HepG2 (cell line): ENCODE data around the gene TBXA2R. TPM values are rescaled to one million over a fixed set of nuclear protein-coding genes. Genes with fewer than 3 reads are reported as not detected.

Source experiments
- ATAC-seq: fragments of 200-7000 bp; cut with Tn5 transposase; 3 replicates; pipeline ENCODE4 v1.9.1; 2020; ENCODE audit warnings: mild to moderate bottlenecking, moderate library complexity
- BruUV-seq: library from RNA; stranded (reverse); fragments of 400-500 nt; replicated peaks from 2 replicates; lab custom pipeline; 2021; lab: Mats Ljungman, UMichigan
- CTCF ChIA-PET: fragments of 300-600 bp; formaldehyde crosslinking; extraction: SDS; loops from one replicate; lab custom pipeline; 2021; ENCODE audit warnings: low total read pairs, inconsistent platforms, low intra/inter-chr PET ratio; lab: Yijun Ruan, JAX
- POLR2A ChIA-PET: fragments of 350-600 bp; sonication (Branson Sonifier 250); formaldehyde crosslinking; loops from one replicate; lab custom pipeline; 2020; ENCODE audit warnings: antibody characterized with exemption, inconsistent platforms; lab: Yijun Ruan, JAX
- DNase-seq: peaks from one replicate; pipeline ENCODE4 v3.0.0-alpha.2; 2015; ENCODE audit warnings: low spot score
- FAIRE-seq: peaks from 3 replicates; lab custom pipeline; 2011; peaks lifted over from hg19 to GRCh38; lab: Jason Lieb, UNC
- H2AFZ ChIP-seq: one replicate; pipeline ENCODE4 v1.6.1; 2011; ENCODE audit warnings: low read length, inconsistent platforms
- H3K27ac ChIP-seq: fragments of 300-600 bp; 3 replicates; pipeline ENCODE4 v1.8.0; 2011; ENCODE audit warnings: mixed run types, mild to moderate bottlenecking, mixed read lengths, low read length, inconsistent platforms; ENCODE audit not compliant: insufficient read depth; ENCODE audit errors: extremely low read length
- H3K27me3 ChIP-seq, 2 experiments: fragments of 200-600 bp in 1 of 2; 2 replicates in 1 of 2; 3 replicates in 1 of 2; pipeline versions ENCODE4 v1.6.0 to v1.8.0; 2011; ENCODE audit warnings: low read length in 2 of 2, mild to moderate bottlenecking in 2 of 2, moderate library complexity in 2 of 2, inconsistent platforms in 1 of 2; ENCODE audit not compliant: insufficient read depth in 2 of 2, control insufficient read depth in 1 of 2
- H3K36me3 ChIP-seq, 2 experiments: fragments of 200-600 bp in 1 of 2; replicated peaks in 1 of 2; 2 replicates in 1 of 2; 3 replicates in 1 of 2; pipeline versions ENCODE4 v1.5.1 to v1.8.0; 2011; ENCODE audit warnings: low read length in 2 of 2, inconsistent platforms in 1 of 2; ENCODE audit not compliant: insufficient read depth in 2 of 2, control insufficient read depth in 1 of 2
- H3K4me1 ChIP-seq: 2 replicates; pipeline ENCODE4 v1.5.1; 2012; ENCODE audit warnings: low read length, inconsistent platforms; ENCODE audit not compliant: insufficient read depth
- H3K4me2 ChIP-seq: 2 replicates; pipeline ENCODE4 v1.6.0; 2011; ENCODE audit warnings: low read depth, low read length, inconsistent platforms
- H3K4me3 ChIP-seq, 3 experiments: fragments of 200-600 bp in 1 of 3; sonication (generic), shearing (Covaris generic) in 1 of 3; replicated peaks in 1 of 3; 2 replicates each; pipeline ENCODE4 v1.5.1; 2011 to 2016; ENCODE audit warnings: low read length in 3 of 3, inconsistent platforms in 2 of 3, low read depth in 2 of 3, mild to moderate bottlenecking in 2 of 3, control low read depth in 1 of 3, mixed read lengths in 1 of 3; ENCODE audit not compliant: insufficient read depth in 1 of 3
- H3K79me2 ChIP-seq: one replicate; pipeline ENCODE4 v1.6.1; 2011; ENCODE audit warnings: low read length, inconsistent platforms; ENCODE audit not compliant: insufficient read depth
- H3K9ac ChIP-seq: 2 replicates; pipeline ENCODE4 v1.6.0; 2011; ENCODE audit warnings: mild to moderate bottlenecking, low read depth, low read length, inconsistent platforms; ENCODE audit not compliant: insufficient read depth
- H3K9me3 ChIP-seq: 2 replicates; pipeline ENCODE4 v1.5.1; 2012; ENCODE audit warnings: mild to moderate bottlenecking, low read length
- H4K20me1 ChIP-seq: 2 replicates; pipeline ENCODE4 v1.6.0; 2011; ENCODE audit warnings: inconsistent platforms, mild to moderate bottlenecking, low read length, moderate library complexity; ENCODE audit not compliant: insufficient read depth
- AGO2 ChIP-seq: fragments of 200-400 bp; formaldehyde crosslinking; optimal IDR thresholded peaks from 2 replicates; pipeline ENCODE3; 2017; ENCODE audit warnings: mild to moderate bottlenecking, low read depth, low read length, moderate library complexity
- RBFOX2 ChIP-seq: fragments of 200-400 bp; formaldehyde crosslinking; IDR thresholded peaks from 2 replicates; pipeline ENCODE4 v1.6.1; 2017; ENCODE audit warnings: low read depth, mild to moderate bottlenecking, low read length
- ZNF280D ChIP-seq: sonication (generic); formaldehyde crosslinking; IDR thresholded peaks from 2 replicates; pipeline ENCODE4 v1.5.1; 2020; ENCODE audit warnings: mild to moderate bottlenecking, missing genetic modification reagents
- WGBS: methylation state at CpG from one replicate; pipeline ENCODE4 v1.1.6; 2017; ENCODE audit warnings: low lambda C conversion rate; 5-methylcytosine and 5-hydroxymethylcytosine counted together
- in situ Hi-C: cut with HindIII; loops from 2 replicates; pipeline ENCODE4 v1.10.0; 2017; ENCODE audit warnings: low pct_unique_long_range_greater_than_20kb; ENCODE audit not compliant: extremely low pct_ligation_motif_present
- intact Hi-C: fragments of 100-400 bp; cut with micrococcal nuclease; formaldehyde crosslinking; loops from one replicate; pipeline ENCODE4 v1.10.0; 2022; ENCODE audit not compliant: unreplicated experiment
- polyA plus RNA-seq, 8 experiments: library from polyadenylated mRNA; depleted of rRNA in 3 of 8; stranded (reverse) in 7 of 8; unstranded in 1 of 8; fragments of >200 nt; fragmentation: Illumina TruSeq in 4 of 8; extraction: Trizol in 4 of 8; gene quantifications; 2 replicates each; pipeline versions ENCODE4 v1.2.1 to v1.2.3, GENCODE V29; 2011 to 2016; ENCODE audit warnings: low read depth in 4 of 8, missing spikeins in 1 of 8, mixed read lengths in 1 of 8; ENCODE audit not compliant: insufficient read depth in 1 of 8
- total RNA-seq, 5 experiments: library from RNA; depleted of rRNA; stranded (reverse); fragments of >200 nt; fragmentation: Illumina TruSeq; extraction: Trizol; gene quantifications; 2 replicates each; pipeline ENCODE4 v1.2.3, GENCODE V29; 2016; ENCODE audit warnings: low read depth in 1 of 5
- TF ChIP-seq, protein P1 (sequence below): sonication (generic); formaldehyde crosslinking; IDR thresholded peaks from 2 replicates; pipeline ENCODE4 v1.4.0; 2020; ENCODE audit warnings: mild to moderate bottlenecking, missing genetic modification reagents

The TBXA2R gene
- total and polyA plus RNA-seq, 2 of the 13 experiments (the other 11 are each of a cell fraction or from before 2014, with no cell fraction given), result 0.09 TPM; not detected in 1

DNA sequence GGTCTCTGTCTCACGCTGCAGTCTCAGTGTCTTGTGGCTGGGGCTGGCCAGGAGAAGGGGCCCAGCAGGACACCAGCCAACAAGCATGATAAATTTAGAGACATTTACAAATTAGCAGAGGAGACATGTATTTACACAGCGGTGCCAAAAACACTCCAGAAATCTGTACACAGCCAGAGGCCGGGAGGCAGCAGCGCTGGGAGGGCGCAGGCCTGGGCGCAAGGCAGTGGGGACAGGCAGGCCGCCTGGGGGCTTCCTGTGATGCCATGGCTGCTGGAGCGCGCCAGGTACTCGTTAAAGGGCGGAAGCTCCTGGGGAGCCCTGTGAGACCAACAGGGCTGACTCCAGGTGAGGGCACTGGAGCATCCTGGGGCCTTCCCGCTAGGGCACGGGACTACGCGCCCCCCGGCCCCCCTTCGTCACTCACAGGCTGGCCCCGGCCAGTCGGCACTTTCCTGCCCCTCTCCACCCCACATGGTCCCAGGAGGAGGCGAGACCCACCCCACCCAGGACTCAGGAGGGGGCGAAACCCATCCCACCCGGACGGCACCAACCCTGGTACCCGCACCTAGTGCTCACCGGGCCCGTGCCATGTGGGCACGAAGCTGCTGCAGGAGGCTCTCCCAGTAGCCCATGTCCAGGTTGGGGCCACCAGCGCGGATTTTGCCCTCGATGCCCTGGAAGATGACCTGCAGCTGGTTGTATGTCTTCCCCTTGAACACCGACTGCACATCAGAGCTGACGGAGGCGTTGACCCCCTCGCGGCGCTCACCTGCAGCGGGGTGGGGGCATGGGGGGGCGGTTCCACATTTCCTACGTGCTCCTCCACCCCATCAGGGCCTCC, 7.4 kb upstream of the TBXA2R start (continued):
- TF ChIP-seq ZNF280D (CRISPR knock-in tag), result no peak

- H4K20me1 ChIP-seq, result no peaks in the 10 kb centered on the region
- ATAC-seq (no peak), FAIRE-seq (no peak), DNase-seq (no peak)
- intact Hi-C loops (no loop called here), in situ Hi-C loops (no loop called here)
- peaks cover 4 to 13% of the 10 kb centered on the region in 2 experiments; a peak in 2 of 5 replicates for H3K36me3 ChIP-seq
- 96% methylated on average over 66 of the region's 79 CpGs for WGBS
- H3K4me3 ChIP-seq, result no peak overlapping the region
- no peaks in the 10 kb centered on the region for H3K27me3 ChIP-seq
- H3K4me2 ChIP-seq, result no peak overlapping the region
- no peak overlapping the region for H2AFZ ChIP-seq
- ChIA-PET CTCF (no interaction called here), POLR2A (no interaction called here)
- BruUV-seq, result no TSS peak
- H3K9ac ChIP-seq, result no peak overlapping the region
- H3K4me1 ChIP-seq, result peaks cover 4% of the 10 kb centered on the region
- no peaks in the 10 kb centered on the region for H3K9me3 ChIP-seq
- peak; percentile 33 for TF ChIP-seq AGO2
- TF ChIP-seq, protein P1, sequence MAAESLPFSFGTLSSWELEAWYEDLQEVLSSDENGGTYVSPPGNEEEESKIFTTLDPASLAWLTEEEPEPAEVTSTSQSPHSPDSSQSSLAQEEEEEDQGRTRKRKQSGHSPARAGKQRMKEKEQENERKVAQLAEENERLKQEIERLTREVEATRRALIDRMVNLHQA (CRISPR knock-in tag), result no peak
- TF ChIP-seq RBFOX2, result peak; percentile 40; the same call in 1 of the 2 replicates
- no peaks in the 10 kb centered on the region for H3K79me2 ChIP-seq
- no peak overlapping the region for H3K27ac ChIP-seq
Measured at GRCh38 chr19:3612901-3613741, 6.4 kb upstream of the TBXA2R start.
